HG03520 (cell line): ENCODE measurements around the gene CDC42BPG.

Experiments used
- ATAC-seq: cut with Tn5 transposase; IDR thresholded peaks from one replicate; pipeline ENCODE4 v1.9.1; 2021; ENCODE audit warnings: mild to moderate bottlenecking, moderate library complexity; ENCODE audit not compliant: unreplicated experiment

The CDC42BPG gene

GRCh38 chr11:64844330-64845128, at the start of gene CDC42BPG:
Gene CDC42BPG, minus strand, starts transcription at chr11:64844653. Its CDS starts 84 bp downstream, at chr11:64844569.
- no peak for ATAC-seq

- no peak for ATAC-seq
Observed at GRCh38 chr11:64893194-64894069, 49.0 kb upstream of the CDC42BPG start.

GRCh38 chr11:64892838-64893193, 48.4 kb upstream of the CDC42BPG start:
- ATAC-seq, result no peak

- ATAC-seq, result no peak
Observed at GRCh38 chr11:64892411-64892831, 48.0 kb upstream of the CDC42BPG start.

GRCh38 chr11:64891880-64892279, 47.4 kb upstream of the CDC42BPG start:
- ATAC-seq, result no peak

- ATAC-seq, result no peak
Observed at GRCh38 chr11:64891215-64891848, 46.9 kb upstream of the CDC42BPG start.

GRCh38 chr11:64890522-64890939, 46.1 kb upstream of the CDC42BPG start:
- no peak for ATAC-seq

- no peak for ATAC-seq
Observed at GRCh38 chr11:64888729-64889511, 44.5 kb upstream of the CDC42BPG start.

- ATAC-seq, result no peak
Observed at GRCh38 chr11:64888406-64888728, 43.9 kb upstream of the CDC42BPG start.

- peak; percentile 56 for ATAC-seq
Observed at GRCh38 chr11:64887757-64888405, 43.4 kb upstream of the CDC42BPG start.

- ATAC-seq, result no peak
Observed at GRCh38 chr11:64887234-64887756, 42.8 kb upstream of the CDC42BPG start.

GRCh38 chr11:64885367-64886286, 41.2 kb upstream of the CDC42BPG start:
- no peak for ATAC-seq

- ATAC-seq, result no peak
Observed at GRCh38 chr11:64884019-64884418, 39.6 kb upstream of the CDC42BPG start.

- no peak for ATAC-seq
Observed at GRCh38 chr11:64883575-64883974, 39.1 kb upstream of the CDC42BPG start.

- ATAC-seq, result no peak
Observed at GRCh38 chr11:64882243-64882642, 37.8 kb upstream of the CDC42BPG start.

GRCh38 chr11:64881476-64881875, 37.0 kb upstream of the CDC42BPG start:
- ATAC-seq, result no peak

- no peak for ATAC-seq
Observed at GRCh38 chr11:64880240-64881001, 36.0 kb upstream of the CDC42BPG start.

GRCh38 chr11:64879244-64879900, 34.9 kb upstream of the CDC42BPG start:
- ATAC-seq, result no peak
